ENCODE data around the gene CABP1.

GRCh38 chr12:120697344-120697743, 56.9 kb downstream of the CABP1 start:
- TF ChIP-seq CTCF (IDR thresholded peaks at IDR 0.05), result no peak
- TF ChIP-seq POLR2A (IDR thresholded peaks at IDR 0.05), result no peak
